HL-60 (cell line): ENCODE data around the gene FBRS.

ENCODE experiments used
- GABPA ChIP-seq: IDR thresholded peaks from 2 replicates; pipeline ENCODE4 v1.6.1; 2012; ENCODE audit warnings: low read depth
- POLR2AphosphoS5 ChIP-seq: IDR thresholded peaks from 2 replicates; pipeline ENCODE4 v1.6.1; 2012; ENCODE audit warnings: low read depth
- SPI1 ChIP-seq: IDR thresholded peaks from 2 replicates; pipeline ENCODE4 v1.6.1; 2012; ENCODE audit warnings: low read depth, mild to moderate bottlenecking, borderline replicate concordance
- TF ChIP-seq, protein P1 (sequence below): IDR thresholded peaks from one replicate; pipeline ENCODE4 v1.5.1; 2011; ENCODE audit warnings: low read length, control low read depth, inconsistent platforms; ENCODE audit not compliant: insufficient read depth
- TF ChIP-seq, protein P2 (sequence below): IDR thresholded peaks from 2 replicates; pipeline ENCODE4 v1.6.1; 2012; ENCODE audit warnings: low read depth; ENCODE audit not compliant: insufficient replicate concordance

DNA sequence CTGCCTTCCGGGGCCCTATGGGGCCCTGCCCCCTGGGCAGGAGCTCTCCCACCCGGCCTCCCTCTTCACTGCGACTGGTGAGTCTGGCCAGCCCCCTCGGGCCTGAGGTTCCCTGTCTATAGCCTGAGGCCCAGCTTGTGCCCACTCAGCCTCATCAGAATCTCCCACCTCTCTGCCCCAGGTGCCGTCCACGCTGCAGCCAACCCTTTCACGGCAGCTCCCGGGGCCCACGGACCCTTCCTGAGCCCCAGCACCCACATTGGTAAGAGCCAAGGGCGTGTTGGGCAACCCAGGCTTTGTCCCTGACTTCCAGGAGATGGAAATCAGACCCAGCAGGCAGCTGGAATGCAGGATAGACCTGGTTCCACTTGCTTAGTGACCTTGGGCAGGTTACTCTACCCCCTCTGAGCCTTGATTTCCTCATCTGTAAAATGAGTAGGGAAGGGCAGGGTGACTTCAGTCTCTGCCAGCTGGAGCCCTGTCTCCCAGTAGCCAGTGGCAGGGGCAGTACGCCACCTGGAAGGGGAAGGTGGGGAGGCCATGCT, 9.2 kb downstream of the FBRS start:
- no peak for TF ChIP-seq GABPA
- TF ChIP-seq, protein P1, sequence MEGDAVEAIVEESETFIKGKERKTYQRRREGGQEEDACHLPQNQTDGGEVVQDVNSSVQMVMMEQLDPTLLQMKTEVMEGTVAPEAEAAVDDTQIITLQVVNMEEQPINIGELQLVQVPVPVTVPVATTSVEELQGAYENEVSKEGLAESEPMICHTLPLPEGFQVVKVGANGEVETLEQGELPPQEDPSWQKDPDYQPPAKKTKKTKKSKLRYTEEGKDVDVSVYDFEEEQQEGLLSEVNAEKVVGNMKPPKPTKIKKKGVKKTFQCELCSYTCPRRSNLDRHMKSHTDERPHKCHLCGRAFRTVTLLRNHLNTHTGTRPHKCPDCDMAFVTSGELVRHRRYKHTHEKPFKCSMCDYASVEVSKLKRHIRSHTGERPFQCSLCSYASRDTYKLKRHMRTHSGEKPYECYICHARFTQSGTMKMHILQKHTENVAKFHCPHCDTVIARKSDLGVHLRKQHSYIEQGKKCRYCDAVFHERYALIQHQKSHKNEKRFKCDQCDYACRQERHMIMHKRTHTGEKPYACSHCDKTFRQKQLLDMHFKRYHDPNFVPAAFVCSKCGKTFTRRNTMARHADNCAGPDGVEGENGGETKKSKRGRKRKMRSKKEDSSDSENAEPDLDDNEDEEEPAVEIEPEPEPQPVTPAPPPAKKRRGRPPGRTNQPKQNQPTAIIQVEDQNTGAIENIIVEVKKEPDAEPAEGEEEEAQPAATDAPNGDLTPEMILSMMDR: no peak
- no peak for TF ChIP-seq POLR2AphosphoS5
- no peak for TF ChIP-seq SPI1
- TF ChIP-seq, protein P2, sequence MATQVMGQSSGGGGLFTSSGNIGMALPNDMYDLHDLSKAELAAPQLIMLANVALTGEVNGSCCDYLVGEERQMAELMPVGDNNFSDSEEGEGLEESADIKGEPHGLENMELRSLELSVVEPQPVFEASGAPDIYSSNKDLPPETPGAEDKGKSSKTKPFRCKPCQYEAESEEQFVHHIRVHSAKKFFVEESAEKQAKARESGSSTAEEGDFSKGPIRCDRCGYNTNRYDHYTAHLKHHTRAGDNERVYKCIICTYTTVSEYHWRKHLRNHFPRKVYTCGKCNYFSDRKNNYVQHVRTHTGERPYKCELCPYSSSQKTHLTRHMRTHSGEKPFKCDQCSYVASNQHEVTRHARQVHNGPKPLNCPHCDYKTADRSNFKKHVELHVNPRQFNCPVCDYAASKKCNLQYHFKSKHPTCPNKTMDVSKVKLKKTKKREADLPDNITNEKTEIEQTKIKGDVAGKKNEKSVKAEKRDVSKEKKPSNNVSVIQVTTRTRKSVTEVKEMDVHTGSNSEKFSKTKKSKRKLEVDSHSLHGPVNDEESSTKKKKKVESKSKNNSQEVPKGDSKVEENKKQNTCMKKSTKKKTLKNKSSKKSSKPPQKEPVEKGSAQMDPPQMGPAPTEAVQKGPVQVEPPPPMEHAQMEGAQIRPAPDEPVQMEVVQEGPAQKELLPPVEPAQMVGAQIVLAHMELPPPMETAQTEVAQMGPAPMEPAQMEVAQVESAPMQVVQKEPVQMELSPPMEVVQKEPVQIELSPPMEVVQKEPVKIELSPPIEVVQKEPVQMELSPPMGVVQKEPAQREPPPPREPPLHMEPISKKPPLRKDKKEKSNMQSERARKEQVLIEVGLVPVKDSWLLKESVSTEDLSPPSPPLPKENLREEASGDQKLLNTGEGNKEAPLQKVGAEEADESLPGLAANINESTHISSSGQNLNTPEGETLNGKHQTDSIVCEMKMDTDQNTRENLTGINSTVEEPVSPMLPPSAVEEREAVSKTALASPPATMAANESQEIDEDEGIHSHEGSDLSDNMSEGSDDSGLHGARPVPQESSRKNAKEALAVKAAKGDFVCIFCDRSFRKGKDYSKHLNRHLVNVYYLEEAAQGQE: no peak
